Choroid plexus epithelial cell (primary cell): ENCODE results near the gene DYNC2H1.
A peak's percentile ranks its signal among the peaks of the same experiment; 100 is the strongest.

Source experiments
- DNase-seq: peaks from one replicate; pipeline ENCODE4 v3.0.0-alpha.2; 2010; ENCODE audit warnings: low read depth
- H3K4me3 ChIP-seq: 2 replicates; pipeline ENCODE4 v1.5.1; 2011; ENCODE audit warnings: low read depth, mild to moderate bottlenecking, control low read depth, low read length, moderate library complexity
- CTCF ChIP-seq: conservative IDR thresholded peaks from 2 replicates; pipeline ENCODE4 v1.5.1; 2011; ENCODE audit warnings: low read depth, mild to moderate bottlenecking, control low read depth, inconsistent platforms, low read length, moderate library complexity

DYNC2H1 gene

DNA sequence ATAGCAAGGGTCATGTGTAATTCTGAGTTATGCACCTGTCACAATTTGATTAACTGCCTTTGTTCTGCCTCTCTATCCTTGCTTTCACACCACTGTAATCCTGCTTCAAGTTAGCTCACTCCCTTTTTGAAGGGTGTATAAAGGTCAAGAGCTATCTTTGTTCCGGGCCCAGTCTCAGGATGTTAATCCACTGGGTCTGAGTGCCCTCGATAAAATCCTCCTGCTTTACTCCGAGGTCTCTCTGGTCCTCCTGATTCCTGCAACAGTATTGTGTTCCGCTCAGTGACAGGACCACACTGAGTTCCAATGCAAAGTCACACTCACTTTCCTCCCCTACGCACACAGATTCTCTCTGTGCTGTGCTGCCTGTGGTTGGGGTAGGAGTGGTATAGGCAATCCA lies 186.5 kb downstream of the DYNC2H1 start:
- DNase-seq = peak; percentile 10
- no peak for TF ChIP-seq CTCF
- H3K4me3 ChIP-seq = no peak overlapping the region

- DNase-seq = no peak
These were observed 188.7 kb downstream of the DYNC2H1 start for GRCh38 chr11:103297900-103298299.

DNA sequence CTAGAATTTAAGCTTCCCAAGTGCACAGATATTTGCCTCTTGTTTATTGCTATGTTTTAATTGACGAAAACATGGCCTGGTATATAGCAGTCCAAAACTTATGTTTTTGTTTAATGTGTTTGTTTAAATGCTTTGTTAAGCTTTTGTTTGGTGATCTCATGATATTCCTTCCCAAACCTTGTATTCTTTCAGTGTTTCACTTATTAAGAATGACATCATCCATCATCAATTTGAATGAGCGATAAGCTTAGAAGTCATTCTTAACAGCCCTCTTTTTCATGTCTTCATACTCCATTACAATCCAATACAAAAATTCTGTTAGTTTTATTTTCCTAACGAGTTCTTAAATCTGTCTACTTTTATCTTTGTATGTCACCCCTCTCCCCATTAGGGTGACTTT lies 206.0 kb downstream of the DYNC2H1 start:
- no peak for TF ChIP-seq CTCF
- no peak overlapping the region for H3K4me3 ChIP-seq
- no peak for DNase-seq

More at GRCh38 chr11:103297900-103298299, 188.7 kb downstream of the DYNC2H1 start:
- no peak for TF ChIP-seq CTCF
- no peak overlapping the region for H3K4me3 ChIP-seq

- peak; percentile 15 for DNase-seq
- no peak overlapping the region for H3K4me3 ChIP-seq
- TF ChIP-seq CTCF = no peak
These were observed 207.9 kb downstream of the DYNC2H1 start for GRCh38 chr11:103317118-103317517.

DNA sequence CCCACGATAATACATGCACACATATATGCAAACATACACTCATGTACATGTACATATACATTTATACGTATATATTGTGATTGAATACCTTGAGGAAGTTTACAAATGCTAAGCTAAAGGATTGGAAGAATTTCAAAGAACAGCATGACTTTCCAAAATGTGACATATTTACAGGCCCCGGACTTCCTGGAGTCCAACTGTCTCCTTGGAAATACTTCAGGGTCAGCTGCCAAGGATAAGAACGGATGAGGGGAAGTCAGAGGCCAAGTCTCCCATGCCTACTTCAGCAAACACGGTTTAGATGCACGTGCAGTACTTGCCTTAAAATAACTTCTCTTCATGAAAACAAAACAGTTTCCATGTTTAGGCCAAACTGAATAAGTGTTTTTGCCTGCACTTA lies 213.6 kb downstream of the DYNC2H1 start:
- peak; percentile 30 for DNase-seq
- no peak overlapping the region for H3K4me3 ChIP-seq
- TF ChIP-seq CTCF = no peak

DNA sequence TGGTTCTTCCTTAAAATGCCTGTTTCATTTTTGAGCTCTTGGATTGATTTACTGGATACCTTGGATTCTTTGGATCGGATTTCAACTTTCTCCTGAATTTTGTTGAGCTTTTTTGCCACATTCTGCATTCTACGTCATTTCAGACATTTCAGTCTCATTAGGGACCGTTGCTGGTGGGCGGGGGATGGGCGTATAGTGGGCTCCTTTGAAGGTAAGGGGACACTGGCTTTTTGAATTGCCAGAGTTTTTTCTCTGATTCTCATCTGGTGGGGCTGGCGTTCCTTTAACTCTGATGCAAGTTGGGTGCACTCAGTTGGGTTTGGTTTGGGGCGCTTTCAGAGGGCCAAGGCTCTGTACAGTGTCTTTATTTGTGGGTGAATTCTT lies 216.5 kb downstream of the DYNC2H1 start:
- no peak for DNase-seq
- no peak overlapping the region for H3K4me3 ChIP-seq
- no peak for TF ChIP-seq CTCF

- peak; percentile 91 for DNase-seq
- TF ChIP-seq CTCF = peak; percentile 82
- H3K4me3 ChIP-seq = no peak overlapping the region
These were observed 217.0 kb downstream of the DYNC2H1 start for GRCh38 chr11:103326070-103326794.
